PC-9 (cell line): ENCODE measurements around the gene GMIP. TPM values are rescaled to one million over a fixed set of nuclear protein-coding genes. Genes with fewer than 3 reads are reported as not detected.

Experiments
- BruUV-seq: library from RNA; stranded (reverse); fragments of 400-500 nt; replicated peaks from 2 replicates; lab custom pipeline; 2021; lab: Mats Ljungman, UMichigan
- CTCF ChIA-PET: fragments of 300-600 bp; sonication (Branson Sonifier 250); formaldehyde crosslinking; loops from one replicate; lab custom pipeline; 2022; ENCODE audit warnings: antibody characterized with exemption; lab: Charles Lee
- POLR2A ChIA-PET: fragments of 300-600 bp; sonication (Branson Sonifier 250); formaldehyde crosslinking; loops from one replicate; lab custom pipeline; 2022; ENCODE audit warnings: antibody characterized with exemption; ENCODE audit not compliant: unreplicated experiment; lab: Charles Lee
- DNase-seq, 2 experiments: peaks; one replicate each; pipeline versions ENCODE4 v3.0.0 to v3.0.0-alpha.2; 2015 to 2022; ENCODE audit warnings: mixed read lengths in 1 of 2
- H2AFZ ChIP-seq: fragments of 200-600 bp; sonication (generic); 2 replicates; pipeline ENCODE4 v1.8.1; 2017; ENCODE audit warnings: antibody characterized with exemption
- H3F3A ChIP-seq: fragments of 200-600 bp; sonication (generic); 2 replicates; pipeline ENCODE4 v1.8.1; 2017; ENCODE audit warnings: antibody characterized with exemption, mild to moderate bottlenecking, low read depth; ENCODE audit not compliant: insufficient read depth
- H3K27ac ChIP-seq: fragments of 200-600 bp; sonication (generic); 2 replicates; pipeline ENCODE4 v1.6.1; 2016; ENCODE audit warnings: mixed run types
- H3K27me3 ChIP-seq: fragments of 200-600 bp; sonication (generic); 2 replicates; pipeline ENCODE4 v1.6.1; 2016; ENCODE audit warnings: low read depth, mixed run types; ENCODE audit not compliant: insufficient read depth
- H3K36me3 ChIP-seq: fragments of 200-600 bp; sonication (generic); 2 replicates; pipeline ENCODE4 v1.6.1; 2016; ENCODE audit warnings: low read depth, mixed run types
- H3K4me1 ChIP-seq: fragments of 200-600 bp; sonication (generic); replicated peaks from 2 replicates; pipeline ENCODE4 v1.6.1; 2016; ENCODE audit warnings: mixed run types; ENCODE audit not compliant: insufficient read depth
- H3K4me2 ChIP-seq: fragments of 200-600 bp; sonication (generic); 2 replicates; pipeline ENCODE4 v1.6.1; 2017; ENCODE audit warnings: mixed run types
- H3K4me3 ChIP-seq: fragments of 200-600 bp; sonication (generic); 2 replicates; pipeline ENCODE4 v1.6.1; 2016; ENCODE audit warnings: mixed run types
- H3K79me2 ChIP-seq: fragments of 200-600 bp; sonication (generic); 2 replicates; pipeline ENCODE4 v1.6.1; 2017; ENCODE audit warnings: low read depth, mixed run types
- H3K9me2 ChIP-seq: fragments of 200-600 bp; sonication (generic); 2 replicates; pipeline ENCODE4 v1.8.1; 2017; ENCODE audit warnings: mild to moderate bottlenecking; ENCODE audit not compliant: insufficient read depth
- H3K9me3 ChIP-seq: fragments of 200-600 bp; sonication (generic); 2 replicates; pipeline ENCODE4 v1.8.1; 2016; ENCODE audit warnings: low read depth; ENCODE audit not compliant: insufficient read depth
- H4K20me1 ChIP-seq: fragments of 200-600 bp; sonication (generic); 2 replicates; pipeline ENCODE4 v1.8.1; 2017; ENCODE audit not compliant: insufficient read depth
- EZH2 ChIP-seq: fragments of 200-600 bp; sonication (generic); IDR thresholded peaks from 2 replicates; pipeline ENCODE4 v1.8.0; 2017; ENCODE audit warnings: antibody characterized with exemption, low read depth
- intact Hi-C: fragments of 100-400 bp; cut with micrococcal nuclease; formaldehyde crosslinking; loops from one replicate; pipeline ENCODE4 v1.10.0; 2022; ENCODE audit not compliant: unreplicated experiment
- total RNA-seq: library from RNA; stranded (reverse); gene quantifications from 2 replicates; pipeline ENCODE4 v1.2.3, GENCODE V29; 2021
- TF ChIP-seq, protein P1 (sequence below): fragments of 200-600 bp; sonication (generic); conservative IDR thresholded peaks from 2 replicates; pipeline ENCODE4 v1.6.1; 2017; ENCODE audit warnings: mixed run types, antibody characterized with exemption, mild to moderate bottlenecking, moderate library complexity

The GMIP gene
- total RNA-seq, 1 experiment from 2014 or later, result 15.4 TPM

DNA sequence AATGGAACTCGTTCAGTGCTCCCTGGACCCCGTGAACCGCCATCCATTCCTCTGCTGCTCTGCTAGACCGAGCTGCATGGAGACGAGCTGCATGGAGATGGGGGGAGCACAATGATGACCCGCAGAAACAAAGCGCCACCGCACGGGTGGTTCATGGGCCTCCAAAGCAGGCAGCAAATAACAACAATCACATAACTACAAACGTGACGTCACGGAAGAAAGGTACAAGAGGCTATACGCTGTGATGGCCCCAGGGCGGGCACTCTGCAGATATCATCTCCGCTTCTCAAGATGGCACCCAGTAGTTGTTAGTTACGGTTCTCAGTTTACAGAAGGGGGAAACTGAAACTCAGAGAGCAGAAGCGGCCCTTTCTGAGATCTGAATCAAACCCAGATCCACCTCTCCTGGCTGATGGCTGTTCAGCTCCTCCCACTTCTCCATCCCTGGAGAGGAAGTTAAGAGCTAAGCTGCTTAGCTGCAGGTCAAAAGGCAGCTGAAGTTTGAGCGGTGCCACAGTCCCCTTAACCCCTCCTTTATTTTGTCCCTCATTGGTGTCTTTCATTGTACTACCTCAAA lies 18.3 kb upstream of the GMIP start:
- H3K4me1 ChIP-seq, result peaks cover 15% of the 10 kb centered on the region

DNA sequence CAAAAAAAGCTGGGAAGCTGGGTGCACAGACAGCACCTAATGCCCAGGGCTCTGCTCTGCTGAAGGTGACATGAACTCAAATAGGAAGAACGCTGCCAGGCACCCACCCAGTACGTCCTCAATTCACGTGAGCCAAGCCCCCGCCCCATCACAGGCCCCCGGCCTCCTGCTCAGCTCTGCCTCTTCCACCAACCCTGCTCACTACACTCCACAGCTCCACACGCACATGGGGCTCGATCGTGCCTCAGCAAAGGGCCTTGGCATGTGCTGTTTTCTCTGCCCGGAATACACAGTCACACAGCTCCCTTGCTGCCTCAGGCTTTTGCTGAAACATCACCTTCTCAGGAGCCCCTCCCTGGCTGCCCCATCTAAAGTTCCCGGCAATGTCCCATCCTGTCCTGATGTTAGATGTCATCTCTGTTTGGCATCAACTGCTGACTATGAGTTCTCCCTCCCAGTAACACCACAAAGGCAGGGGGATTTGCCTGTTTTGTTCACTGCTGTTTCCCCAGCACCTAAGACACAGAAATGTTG lies 17.8 kb upstream of the GMIP start:
- intact Hi-C loops, result loop anchor here (5.0 kb wide), 1 partner anchor 71 kb away; the partner anchor contains the start of gene ZNF14
- Histone ChIP-seq H3K9me2 (no peaks in the 10 kb centered on the region), H3K79me2 (peaks cover 39% of the 10 kb centered on the region), H3K4me3 (no peak overlapping the region), H2AFZ (no peak overlapping the region), H3K4me2 (0 out of 2 replicates have a peak overlapping the region, but pooled peaks have one; percentile 99), H3F3A (peaks cover 16% of the 10 kb centered on the region; the same call in 1 of the 2 replicates), H3K4me1 (peaks cover 15% of the 10 kb centered on the region), H3K36me3 (peaks cover 23% of the 10 kb centered on the region; the same call in 1 of the 2 replicates), H3K27me3 (no peaks in the 10 kb centered on the region), H4K20me1 (peaks cover 28% of the 10 kb centered on the region), H3K9me3 (no peaks in the 10 kb centered on the region), H3K27ac (no peak overlapping the region)
- no TSS peak for BruUV-seq
- DNase-seq, result no peak
- TF ChIP-seq, protein P1, sequence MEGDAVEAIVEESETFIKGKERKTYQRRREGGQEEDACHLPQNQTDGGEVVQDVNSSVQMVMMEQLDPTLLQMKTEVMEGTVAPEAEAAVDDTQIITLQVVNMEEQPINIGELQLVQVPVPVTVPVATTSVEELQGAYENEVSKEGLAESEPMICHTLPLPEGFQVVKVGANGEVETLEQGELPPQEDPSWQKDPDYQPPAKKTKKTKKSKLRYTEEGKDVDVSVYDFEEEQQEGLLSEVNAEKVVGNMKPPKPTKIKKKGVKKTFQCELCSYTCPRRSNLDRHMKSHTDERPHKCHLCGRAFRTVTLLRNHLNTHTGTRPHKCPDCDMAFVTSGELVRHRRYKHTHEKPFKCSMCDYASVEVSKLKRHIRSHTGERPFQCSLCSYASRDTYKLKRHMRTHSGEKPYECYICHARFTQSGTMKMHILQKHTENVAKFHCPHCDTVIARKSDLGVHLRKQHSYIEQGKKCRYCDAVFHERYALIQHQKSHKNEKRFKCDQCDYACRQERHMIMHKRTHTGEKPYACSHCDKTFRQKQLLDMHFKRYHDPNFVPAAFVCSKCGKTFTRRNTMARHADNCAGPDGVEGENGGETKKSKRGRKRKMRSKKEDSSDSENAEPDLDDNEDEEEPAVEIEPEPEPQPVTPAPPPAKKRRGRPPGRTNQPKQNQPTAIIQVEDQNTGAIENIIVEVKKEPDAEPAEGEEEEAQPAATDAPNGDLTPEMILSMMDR, result no peak
- no peak for TF ChIP-seq EZH2
- CTCF ChIA-PET, result interaction anchor here (0.6 kb wide), 1 partner anchor 114 kb away, joined by 3 read pairs; no protein-coding TSS in a partner anchor
- POLR2A ChIA-PET, result no interaction called here

More for the DNA sequence above, 18.3 kb upstream of the GMIP start:
- Histone ChIP-seq H3K9me3 (no peaks in the 10 kb centered on the region), H3K79me2 (peaks cover 39% of the 10 kb centered on the region), H3K27me3 (no peaks in the 10 kb centered on the region), H3F3A (peaks cover 16% of the 10 kb centered on the region; the same call in 1 of the 2 replicates), H3K27ac (no peak overlapping the region), H4K20me1 (peaks cover 28% of the 10 kb centered on the region), H2AFZ (no peak overlapping the region), H3K9me2 (no peaks in the 10 kb centered on the region), H3K4me2 (peak overlapping the region; percentile 99), H3K36me3 (peaks cover 17% of the 10 kb centered on the region; the same call in 1 of the 2 replicates), H3K4me3 (no peak overlapping the region)
- POLR2A ChIA-PET, result interaction anchor here (0.6 to 0.7 kb wide), 2 partner anchors 33 to 522 kb away, joined by 3 to 4 read pairs; no protein-coding TSS in a partner anchor
- no peak for DNase-seq
- intact Hi-C loops, result loop anchor here (5.0 kb wide), 1 partner anchor 71 kb away; the partner anchor contains the start of gene ZNF14
- TF ChIP-seq EZH2, result no peak
- BruUV-seq, result no TSS peak
- CTCF ChIA-PET, result no interaction called here

DNA sequence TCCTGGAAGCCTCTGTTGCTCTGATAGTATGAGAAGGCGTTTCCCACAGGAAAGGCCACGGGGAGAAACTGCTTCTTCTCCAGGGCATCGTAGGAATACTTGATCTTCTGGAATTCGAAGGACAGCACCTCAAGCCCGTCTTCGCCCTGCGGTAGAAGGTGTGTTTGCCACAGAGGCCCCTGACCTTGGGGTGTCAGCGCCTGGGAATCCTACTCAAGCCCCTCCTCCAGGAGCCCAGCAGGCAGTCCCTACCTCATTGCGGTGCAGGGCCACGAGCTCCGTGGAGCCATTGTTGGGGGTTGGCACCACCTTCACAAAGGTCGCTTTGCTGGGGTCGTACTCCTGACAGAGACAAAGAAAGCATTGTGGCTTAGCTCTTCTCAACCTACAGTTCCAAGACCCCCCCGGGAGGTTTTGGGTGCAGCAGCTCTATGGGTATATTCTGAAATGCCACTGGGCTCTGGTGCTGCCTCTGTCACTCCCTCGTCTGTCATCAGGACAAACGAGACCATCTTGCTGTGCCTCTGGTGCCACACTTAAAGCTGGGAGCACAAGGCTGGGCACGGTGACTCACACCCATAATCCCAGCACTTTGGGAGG lies 16.3 kb upstream of the GMIP start:
- Histone ChIP-seq H3K9me2 (no peaks in the 10 kb centered on the region), H3K27ac (no peak overlapping the region), H3K4me1 (peaks cover 15% of the 10 kb centered on the region), H4K20me1 (peaks cover 28% of the 10 kb centered on the region), H3K27me3 (no peaks in the 10 kb centered on the region), H3F3A (peaks cover 16% of the 10 kb centered on the region; the same call in 1 of the 2 replicates), H2AFZ (no peak overlapping the region), H3K4me3 (no peak overlapping the region), H3K36me3 (peaks cover 25% of the 10 kb centered on the region; the same call in 1 of the 2 replicates), H3K9me3 (no peaks in the 10 kb centered on the region), H3K79me2 (peaks cover 39% of the 10 kb centered on the region), H3K4me2 (no peak overlapping the region)
- no TSS peak for BruUV-seq
- ChIA-PET CTCF (no interaction called here), POLR2A (no interaction called here)
- intact Hi-C loops, result loop anchor here (5.0 kb wide), 1 partner anchor 73 kb away; the partner anchor contains the start of gene ZNF14
- no peak for DNase-seq
- TF ChIP-seq, protein P1, result no peak
- no peak for TF ChIP-seq EZH2
